Putamen (tissue), 1 donor: ENCODE data around the gene RHOF.
"Not testable (repeated sequence)": the region's sequence is repeated elsewhere in the genome, so short reads cannot be mapped to it uniquely, and the experiment has no call there.

Experiments used
- DNase-seq: peaks from one replicate; pipeline ENCODE4 v3.0.0-alpha.2; 2016; ENCODE audit warnings: low spot score

Gene RHOF

DNA sequence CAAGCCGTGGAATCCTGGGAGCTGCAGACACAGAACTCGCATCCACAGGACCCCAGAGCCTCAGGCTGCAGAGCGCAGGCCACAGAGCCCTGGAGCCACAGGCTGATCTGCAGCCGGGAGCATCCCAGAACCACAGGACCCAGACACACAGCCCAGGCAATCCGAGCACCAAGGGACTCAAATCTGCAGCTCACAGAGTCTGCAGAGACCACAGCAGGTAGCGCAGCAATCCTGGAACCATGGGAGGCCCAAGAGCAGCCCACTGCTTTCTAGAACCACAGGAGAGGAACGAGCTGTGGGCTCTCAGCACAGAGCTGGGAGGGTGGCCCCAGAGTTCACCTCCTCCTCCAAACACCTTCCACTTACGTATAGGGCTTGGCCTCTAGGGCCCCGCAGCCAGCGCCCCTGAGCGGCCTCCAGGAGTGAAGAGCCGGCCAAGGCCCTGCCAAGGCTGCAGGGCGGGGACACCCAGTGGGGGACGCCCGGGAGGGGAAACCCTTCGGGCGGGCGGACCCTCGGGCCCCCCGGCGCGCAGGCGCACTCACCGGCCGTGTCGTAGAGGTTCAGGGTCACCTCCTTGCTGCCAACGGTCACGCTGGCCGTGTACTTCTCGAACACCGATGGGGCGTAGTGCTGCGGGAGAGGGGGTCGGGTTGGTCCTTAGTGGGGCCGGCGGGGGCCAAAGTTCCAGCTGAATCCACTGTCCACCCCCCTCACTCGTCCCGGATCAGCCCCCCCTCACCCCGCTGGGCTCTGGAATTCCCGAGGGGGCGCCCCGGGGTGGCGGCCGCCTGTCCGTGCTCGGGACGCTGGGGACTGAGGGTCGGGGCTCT, 665 bp downstream of the RHOF start:
- DNase-seq, result no peak

DNA sequence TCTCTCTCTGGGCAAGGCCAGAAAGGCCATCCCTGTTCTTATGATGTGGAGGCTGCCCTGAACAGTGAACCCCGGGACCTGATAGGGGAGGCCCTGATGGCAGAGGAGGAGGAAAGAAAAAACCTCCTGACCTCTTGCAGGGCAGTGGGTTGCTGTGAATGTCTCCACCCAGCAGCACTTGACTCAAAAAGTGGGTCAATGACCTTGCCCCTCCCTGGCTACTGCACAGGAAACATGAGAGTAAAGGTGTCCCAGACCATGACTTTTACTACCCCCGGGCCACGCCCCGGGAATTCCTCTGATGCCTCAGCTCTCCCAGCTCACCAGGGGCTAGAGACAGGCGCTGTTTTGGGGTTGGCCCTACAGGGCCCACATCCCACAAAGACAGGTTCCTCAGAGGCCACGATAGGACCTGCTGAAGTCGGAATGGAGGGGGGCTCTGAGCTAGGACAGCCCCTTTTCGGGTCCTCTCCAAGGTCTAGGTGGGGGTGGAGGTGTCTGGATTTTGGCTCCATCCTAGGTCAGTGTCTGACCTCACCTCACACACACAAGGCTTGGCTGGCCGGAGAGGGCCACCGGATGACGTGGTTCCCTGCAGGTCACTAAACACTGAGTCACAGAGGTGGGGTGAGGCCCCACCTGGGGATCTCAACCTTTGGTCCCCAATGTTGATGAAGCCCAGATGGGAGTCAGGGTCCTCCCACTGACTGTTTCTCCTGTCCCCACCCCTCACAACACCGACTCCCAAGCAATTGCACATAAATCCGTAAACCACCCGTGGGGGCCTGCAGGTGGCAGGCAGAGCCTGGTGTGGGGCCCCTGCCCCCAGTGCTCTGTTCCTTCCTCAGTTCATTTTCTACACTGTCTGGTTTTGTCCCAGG, 1.6 kb downstream of the RHOF start:
- no peak for DNase-seq

DNA sequence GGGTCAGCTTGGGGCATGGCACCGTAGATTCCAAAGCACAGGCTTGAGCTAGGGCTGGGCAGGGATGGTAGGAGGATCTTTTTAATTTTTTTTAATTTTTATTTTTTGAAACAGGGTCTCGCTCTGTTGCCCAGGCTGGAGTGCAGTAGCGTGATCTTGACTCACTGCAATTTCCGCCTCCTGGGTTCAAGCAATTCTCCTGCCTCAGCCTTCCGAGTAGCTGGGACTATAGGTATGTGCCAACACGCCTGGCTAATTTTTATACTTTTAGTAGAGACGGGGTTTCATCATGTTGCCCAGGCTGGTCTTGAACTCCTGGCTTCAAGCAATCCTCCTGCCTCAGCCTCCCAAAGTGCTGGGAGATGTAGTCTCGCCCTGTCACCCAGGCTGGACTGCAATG, 2.7 kb downstream of the RHOF start:
- DNase-seq, result not testable (repeated sequence)

DNA sequence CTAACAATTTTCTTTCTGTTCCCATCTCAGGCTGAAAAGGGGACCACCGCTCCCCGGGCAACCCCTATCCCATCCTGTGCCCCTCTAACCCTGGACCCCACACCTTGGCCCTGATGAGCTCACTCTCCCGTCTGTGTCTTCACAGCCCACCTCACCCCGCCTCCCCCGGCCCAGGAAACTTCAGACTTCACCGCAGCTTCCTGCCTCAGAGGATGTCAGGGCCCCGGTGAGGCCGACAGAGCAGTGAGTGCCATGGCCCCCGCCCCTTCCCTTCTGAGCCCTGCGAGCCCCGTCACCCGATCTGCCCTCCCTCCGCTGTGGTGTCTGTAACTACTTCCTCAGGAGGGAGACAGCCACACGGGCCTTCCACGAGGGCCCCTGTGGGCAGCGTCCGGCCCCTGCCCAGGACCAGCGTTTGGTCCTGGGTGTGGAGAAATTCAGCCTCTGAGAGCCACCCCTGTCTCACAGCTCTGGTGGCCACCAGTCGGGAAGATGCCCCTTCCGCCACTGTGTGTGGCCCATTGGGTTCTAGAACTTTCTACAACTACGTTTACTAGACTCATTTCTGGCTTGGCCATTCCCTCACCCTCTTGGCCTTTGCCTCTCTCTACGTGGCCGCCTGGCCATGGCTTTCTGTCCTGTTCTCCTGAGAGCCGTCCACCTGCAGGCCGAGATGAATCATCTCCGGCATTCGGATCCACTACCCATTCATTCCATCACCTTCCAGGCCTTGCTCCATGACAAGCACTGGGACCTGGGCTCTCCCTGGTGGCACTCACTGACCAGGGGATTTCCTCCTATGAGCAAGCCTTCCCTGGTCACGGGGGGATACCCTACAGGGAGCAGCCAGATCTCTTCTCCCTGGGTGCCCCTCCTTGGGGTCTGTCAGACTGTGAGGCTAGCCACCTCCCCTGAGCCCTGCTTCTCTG, 3.4 kb downstream of the RHOF start:
- DNase-seq, result no peak

DNA sequence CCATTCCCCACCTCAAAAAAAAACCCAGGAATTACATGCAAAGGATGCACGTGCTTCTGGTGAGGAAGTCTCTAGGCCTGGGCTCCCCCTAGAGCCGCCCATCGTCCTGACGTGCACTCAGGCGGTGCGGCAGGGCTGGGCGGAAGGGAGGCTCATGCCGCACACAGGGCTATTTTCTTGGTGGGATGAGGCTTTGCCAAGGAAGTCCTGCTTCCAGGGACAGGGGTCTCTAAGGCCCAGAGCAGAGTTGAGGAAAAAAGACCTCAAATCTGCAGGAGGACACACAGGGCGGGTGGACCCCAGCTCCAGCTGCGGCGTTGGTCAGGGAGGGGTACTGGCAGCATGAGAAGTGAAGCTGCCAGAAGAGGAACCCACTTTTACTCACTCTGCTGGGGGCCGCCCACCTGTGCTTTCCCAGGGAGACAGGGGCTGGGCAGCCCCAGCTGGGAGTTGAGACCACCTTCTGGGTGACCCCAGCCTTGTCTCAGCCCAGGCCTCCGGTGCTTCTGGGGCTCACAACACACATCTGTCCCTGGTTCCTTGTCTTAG, 4.2 kb downstream of the RHOF start:
- no peak for DNase-seq

DNA sequence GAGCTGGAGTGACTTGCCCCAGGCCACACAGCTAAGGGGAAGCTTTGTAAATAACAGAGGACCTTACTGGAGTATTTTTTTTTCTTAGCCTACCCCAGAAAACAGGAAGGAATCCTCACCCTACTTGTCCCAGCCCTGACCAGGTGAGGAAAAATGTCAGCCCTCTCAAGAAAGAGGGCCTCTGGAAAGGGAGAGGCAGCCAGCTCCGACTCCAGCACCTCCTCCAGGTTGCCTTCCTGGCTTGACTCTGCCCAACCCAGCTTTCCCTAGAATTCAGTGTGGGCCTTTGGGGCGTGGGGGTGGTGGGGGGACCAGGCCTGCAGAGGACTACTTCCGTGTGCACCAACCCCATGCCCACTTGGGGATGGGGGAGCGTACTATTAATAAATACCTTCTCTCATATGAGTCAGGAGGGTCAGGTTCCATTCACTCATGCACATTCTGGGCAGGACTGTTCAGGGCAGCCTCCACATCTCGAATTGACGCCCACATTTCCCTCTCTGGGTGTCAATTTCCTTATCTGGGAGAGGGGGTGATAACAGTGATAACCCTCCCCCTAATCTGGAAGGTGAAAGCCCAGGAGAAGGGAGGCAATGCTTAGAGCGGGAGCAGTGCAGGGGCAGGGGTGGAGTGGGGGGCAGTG, 5.2 kb downstream of the RHOF start:
- DNase-seq, result no peak

DNA sequence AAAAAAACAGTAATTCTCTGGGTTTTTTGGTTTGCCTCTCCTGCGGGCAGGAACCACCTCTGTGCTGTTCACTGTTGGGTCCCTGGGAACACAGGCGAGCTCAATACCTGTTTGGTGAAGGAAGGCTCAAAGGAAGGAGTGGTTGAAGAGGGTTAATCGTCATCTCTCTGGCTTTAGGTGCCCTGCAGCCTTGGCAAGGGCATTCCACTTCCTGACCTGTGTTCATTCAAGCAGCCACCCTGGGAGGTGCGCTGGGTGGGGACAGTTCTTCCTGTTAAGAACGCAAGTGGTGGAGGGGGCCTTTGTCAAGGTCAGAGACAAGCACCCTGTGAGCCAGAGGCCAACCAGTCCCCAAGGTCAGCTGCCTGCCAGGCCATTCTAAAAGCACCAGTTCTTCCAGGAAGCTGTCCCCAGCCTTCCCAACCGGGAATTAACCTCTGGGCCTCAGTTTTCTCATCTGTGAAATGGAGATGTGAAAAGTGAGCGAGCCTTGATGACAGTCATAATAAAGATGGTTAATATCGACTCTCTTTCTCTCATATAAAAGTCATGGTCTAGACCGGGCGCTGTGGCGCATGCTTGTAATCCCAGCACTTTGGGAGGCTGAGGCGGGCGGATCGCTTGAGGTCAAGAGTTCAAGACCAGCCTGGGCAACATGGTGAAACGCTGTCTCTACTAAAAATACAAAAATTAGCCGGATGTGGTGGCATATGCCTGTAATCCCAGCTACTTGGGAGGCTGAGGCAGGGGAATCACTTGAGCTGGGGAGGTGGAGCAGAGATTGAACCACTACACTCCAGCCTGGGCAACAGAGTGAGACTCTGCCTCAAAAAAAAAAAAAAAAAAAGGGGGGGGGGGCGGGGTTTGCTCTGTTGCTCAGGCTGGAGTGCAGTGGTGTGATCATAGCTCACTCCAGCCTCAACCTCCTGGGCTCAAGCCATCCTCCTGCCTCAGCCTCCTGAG, 6.1 kb downstream of the RHOF start:
- DNase-seq, result no peak

DNA sequence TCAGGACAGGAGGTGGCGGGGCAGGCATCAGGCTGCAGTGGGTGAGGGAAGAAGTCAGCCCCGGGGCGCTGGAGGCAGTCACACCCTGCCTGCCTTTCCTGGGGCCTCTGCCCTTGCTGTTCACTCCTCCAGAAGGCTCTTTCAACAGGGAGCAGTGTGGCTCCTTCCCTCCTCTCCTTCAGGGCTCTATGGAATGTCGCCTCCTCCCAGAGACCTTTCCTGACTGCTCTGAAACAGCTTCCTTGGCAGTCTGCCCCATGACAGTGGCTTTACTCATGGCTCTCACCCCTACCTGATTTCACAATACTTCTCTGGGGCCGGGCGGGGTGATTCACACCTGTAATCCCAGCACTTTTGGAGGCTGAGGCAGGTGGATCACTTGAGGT, 7.1 kb downstream of the RHOF start:
- no peak for DNase-seq

DNA sequence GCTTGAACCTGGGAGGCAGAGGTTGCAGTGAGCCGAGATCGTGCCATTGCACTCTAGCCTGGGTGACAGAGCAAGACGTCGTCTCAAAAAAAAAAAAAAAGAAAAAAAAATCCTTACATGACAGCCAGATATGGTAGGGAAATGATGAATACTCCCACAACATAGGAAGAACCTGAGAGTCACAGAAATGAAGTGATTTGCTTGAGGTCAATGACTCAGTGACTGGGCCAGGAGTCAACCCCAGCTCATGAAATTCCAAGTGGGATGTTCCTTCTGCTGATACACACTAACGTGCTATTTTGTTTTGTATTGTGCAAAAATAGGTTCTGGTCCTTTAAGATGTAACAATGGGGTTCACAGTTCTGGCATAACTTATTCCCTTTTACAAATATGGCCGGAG, 9.0 kb downstream of the RHOF start:
- peak; percentile 37 for DNase-seq

DNA sequence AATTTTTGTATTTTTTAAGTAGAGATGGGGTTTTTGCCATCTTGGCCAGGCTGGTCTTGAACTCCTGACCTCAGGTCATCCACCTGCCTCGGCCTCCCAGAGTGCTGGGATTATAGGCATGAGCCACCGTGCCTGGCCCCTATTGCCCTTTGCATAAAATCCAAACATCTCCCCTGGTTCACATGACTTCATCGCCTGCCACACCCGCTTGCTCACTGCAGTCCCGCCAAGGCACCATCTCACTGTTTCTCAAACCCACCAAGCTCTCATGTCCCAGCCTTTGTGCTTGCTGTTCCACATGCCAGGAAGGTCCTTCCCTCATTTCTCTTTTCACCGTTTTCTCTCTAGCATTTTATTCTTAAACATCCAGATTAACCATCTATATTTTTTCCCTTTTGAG, 9.7 kb downstream of the RHOF start:
- DNase-seq, result no peak

DNA sequence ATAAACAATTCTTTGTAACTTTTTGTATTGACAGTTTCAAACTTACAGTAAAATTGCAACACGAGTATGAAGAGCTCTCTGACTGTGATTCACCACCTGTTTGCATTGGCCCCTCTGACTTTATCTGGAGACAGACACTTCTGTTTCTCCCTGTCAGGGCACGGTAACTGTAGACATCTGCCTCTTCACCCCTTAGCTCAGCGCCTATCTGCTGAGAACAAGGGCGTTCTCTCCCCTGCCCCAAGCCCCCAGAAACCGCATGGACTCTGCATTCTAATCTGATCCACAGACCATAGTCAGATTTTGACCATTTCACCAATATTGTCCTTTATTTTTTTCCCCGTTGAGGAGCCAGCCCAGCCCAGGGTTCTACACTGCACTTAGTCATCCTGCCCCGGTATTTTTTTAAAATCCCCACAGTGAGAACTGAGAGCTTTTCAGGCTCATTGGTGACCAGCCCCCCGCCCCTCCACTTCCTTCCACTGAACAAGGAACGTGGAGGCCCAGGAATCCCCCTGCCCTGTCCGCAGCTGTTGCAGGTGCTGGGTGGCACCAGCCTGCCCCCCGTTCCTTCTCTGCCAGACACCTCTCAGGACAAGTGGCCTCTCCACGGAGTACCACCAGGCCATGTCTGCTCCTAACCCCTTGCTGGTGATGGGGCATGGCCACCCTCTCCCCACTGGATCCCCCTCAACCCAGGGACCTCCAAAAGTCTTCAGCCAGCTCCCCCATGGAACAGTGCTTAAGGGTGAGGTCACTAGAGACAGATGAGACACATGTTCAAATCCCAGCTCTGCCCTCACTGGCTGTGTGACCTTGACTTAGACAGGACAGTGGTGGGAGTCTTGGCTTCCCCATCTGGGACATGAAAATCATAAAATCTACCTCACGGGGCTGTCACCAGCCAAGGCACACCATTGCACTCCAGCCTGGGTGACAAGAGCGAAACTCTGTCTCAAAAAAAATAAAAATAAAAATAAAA, 11.2 kb downstream of the RHOF start:
- DNase-seq, result no peak

DNA sequence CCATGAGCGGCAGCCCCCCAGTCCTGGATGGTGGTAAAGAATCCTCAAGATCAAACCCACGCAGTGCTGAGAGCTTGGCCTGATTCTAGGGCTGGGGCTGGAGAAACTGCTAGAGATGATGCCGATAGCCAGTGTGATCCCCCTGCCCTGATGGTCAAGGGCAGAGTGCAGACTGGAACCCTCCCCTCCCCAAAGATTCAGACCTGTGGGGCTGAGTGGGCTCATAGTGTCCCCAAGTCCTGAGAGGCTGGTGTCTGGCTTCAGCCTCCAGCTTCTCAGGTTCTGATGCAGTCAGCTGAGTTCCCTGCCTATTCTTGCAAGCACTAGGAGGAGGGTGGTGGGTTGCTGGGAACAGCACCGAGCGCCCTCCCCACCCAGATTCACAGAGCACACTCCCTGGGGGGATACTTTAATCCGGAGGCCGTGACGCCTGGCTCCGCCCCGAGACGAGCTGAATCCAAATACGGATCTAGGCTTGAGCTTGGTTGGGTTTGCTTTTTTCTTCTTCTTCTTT, 11.9 kb downstream of the RHOF start:
- DNase-seq, result no peak

DNA sequence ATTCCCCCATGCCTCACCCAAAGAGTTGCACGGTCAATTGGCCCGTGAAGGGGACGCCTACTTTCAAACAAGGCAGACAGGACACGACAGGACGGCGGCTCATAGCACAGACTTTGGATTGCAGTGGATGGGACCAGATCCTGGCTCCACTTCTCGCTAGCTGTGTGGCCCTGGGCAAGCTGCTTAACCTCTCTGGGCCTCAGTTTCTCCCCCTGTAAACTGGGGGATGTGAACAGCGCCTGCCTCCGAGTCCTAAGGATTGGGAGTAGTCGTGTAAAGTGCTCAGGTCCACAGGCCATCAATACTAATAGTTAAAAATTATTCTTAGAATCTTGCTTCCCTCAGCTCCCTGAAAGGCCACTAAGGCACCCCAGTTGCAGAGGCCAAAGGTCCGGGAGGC, 13.1 kb downstream of the RHOF start:
- DNase-seq, result no peak

DNA sequence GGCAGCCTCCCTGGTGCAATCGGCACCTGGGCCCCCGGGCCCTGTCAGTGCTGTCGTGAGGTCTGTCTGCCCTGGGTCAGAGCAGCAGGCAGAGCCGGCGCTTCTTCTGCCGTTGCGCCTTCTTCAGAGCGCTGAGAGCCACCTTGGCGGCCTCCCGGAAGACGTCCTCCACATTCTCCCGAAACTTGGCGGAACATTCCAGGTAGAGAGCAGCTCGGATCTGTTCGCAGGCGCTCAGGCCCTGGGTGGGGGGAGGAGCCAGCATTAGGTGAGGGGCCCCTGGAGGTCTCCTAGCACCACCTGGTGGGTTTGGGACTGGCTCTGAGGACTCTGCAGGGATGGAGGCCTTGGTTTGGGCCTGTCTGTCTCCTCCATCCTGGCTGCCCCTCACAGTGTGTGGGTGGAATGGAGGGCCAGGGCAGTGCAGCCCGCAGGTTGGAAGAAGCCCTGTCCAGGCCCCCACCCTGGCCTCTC, 14.0 kb downstream of the RHOF start:
- no peak for DNase-seq

DNA sequence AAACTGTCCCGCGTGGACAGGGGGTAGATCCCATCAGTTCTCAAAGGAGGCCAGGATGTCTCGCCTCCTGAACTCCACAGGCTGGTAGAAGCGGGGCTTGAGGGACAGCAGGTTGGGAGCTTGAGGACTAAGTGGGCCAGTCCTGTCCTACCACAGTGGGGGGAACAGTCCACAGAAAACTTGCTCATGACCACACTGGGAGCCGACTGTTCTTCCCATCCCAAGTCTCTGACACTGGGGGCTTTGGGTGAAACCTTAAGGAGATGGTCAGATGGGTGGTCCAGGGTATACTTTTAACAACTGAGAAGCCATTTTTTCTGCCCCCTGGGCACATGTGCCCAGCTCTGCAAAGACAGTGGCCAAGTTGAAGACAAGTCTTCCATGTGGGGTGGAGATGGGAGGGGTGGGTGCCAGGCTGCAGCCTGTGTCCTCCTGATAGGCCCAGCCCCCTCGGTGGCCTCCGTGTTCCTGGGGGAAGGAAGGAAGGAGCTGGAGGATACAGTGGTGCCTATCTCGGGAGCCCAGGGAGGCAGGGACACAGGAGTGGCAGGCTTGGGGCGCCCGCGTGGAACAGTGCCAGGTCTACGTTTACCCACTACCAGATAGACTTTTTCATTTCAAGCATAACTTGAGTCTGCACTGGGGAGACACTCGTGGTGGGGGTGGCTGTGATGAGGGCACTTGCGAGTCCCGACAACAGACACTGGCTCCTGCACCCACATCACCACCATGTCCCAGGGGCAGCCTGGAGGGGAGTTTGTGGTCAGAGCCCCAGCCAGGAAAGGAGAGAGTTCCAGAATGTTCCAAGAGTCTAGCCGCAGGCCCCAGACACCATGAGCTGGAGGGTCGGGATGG, 14.7 kb downstream of the RHOF start:
- no peak for DNase-seq

DNA sequence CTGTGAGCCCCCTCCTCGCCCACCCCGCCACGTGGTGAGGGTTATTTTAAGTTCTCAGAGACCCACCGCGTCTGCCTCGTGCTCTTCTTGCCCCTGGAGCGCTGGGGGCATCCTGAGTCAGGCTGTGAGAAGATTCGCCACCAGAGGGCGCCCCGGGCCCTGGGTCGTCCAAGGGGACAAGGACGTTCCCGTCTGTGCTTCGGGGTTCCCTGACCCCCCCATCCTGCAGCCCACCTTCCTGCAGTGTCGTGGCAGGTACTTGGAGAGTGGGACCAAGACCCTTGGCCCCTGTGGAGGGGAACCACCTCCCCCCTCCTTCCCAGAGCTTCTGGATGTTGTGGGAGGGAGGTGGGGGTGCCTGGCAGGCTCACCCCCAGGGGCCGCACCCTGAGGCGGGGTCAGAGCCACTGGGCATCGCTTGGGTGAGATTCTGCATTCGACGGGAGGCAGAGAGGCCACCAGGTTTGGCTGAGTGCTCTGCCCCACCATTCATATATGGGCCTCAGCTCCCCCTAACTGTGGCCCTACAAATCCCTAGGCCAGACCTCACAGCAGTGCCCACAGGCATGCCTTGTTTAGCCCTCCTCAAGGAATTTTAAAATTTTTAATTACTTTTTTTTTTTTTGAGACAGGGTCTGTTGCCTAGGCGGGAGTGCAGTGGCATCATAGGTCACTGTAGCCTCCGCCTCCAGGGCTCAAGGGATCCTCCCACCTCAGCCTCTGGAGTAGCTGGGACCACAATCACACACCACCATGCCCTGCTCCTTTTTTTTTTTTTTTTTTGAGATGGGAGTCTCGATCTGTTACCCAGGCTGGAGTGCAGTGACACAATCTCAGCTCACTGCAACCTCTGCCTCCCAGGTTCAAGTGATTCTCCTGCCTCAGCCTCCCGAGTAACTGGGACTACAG, 17.0 kb downstream of the RHOF start:
- no peak for DNase-seq

DNA sequence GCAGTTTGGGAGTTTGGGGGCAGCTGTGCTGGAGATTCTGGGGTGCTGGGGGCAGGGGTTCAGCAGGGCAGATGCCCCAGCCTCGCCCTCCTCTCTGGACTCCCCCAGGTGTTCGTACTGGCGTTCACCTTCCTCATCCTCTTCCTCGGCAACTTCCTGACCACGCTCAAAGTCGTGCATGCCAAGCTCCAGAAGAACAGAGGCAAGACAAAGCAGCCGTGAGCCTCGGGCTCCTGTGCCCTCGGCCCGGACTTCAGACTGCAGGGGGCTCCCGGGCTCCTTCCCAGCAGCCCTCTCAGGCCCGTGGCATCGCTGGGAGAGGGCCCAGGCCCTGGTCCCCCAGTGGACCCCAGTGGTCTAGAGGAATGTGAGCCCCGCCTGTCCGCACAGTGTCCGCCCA, 18.0 kb downstream of the RHOF start:
- no peak for DNase-seq
